ENCODE results near the gene TNFAIP8L1.
"Not testable (repeated sequence)": the region's sequence is repeated elsewhere in the genome, so short reads cannot be mapped to it uniquely, and the experiment has no call there.

Gene TNFAIP8L1

DNA sequence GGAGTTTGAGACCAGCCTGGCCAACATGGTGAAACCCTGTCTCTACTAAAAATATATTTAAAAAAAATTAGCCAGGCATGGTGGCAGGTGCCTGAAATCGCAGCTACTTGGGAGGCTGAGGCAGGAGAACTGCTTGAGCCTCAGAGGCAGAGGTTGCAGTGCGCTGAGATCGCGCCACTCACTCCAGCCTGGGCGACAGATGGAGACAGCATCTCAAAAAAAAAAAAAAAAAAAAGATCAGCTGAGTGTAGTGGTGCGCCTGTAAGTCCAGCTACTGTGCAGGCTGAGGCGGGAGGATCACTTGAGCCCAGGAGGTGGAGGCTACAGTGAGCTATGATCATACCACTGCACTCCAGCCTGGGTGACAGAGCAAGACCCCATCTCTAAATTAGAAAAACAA lies 40.7 kb downstream of the TNFAIP8L1 start:
- not testable (repeated sequence) for DNase-seq (ENCODE audit: low read depth)

DNA sequence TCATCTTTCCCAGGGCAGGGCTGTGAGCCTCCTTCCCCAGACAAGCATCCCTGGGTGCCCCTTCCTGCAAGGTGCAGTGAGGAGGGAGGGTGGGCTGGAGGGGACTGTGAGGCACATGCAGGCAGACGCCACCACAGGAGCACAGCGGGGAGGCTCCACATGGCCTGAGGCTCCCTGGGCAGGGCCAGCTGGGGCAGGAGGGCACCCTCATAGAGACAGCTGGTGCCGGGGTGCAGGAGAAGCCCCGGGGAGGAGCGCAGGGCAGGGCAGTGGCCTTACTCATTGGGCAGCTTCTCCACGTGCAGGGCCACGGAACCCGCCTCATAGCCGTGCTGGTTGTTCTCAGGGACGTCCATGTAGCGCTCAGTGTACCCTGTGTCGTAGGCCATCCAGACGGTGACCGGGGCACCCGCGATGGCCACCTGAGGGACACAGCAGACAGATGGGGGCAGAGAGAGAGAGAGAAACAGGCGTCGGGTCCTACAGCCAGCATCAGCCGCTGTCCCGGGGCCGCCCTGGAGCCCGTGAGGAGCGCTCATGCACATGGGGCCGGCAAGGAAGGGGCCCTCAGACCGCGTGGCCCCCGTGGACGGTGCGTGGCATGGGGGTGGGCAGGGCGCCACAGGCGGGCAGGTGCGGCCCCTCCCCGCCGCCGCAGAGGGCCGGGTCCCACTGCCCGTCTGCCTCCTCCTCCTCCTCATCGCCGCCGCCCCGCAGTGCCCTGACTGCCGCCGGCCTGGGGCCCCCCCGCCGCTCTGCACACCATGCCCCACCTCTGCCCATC lies 43.3 kb downstream of the TNFAIP8L1 start:
- DNase-seq (ENCODE audit: low read depth) = no peak

DNA sequence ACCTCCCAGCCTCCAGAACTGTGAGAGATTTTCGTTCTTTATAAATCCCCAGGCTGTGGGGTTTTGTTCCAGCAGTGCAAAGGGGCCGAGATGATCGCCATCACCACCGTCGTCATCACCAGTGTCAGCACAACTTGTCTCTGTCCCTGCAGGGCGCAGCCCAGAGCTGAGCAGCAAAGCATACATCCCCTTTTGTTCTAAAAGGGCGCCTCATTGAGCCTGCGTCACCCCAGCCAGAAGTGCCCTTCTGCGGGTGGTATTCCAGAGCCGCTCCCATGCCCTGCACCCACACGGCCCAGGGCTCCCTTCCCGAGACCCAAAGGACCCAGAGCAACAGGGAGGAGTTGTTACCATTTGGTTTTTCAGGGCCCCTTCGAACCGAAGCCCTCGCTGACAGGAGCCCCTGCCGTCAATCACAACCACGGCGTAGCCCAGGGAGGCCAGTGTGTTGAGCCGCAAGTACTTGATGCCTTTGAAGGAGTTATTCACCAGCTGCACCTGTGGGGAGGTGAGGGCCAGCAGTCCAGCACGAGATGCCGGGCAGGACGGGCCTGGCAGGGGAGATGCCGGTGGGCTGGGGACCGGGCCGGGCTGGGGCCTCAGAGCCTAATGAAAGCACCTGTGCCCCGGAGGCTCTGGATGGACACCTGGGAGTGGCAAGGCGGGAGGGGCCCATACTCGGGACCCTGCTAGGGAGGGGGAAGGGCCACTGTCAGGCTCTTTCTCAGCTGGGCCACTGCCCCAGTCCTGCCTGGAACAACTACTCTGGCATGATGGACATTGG lies 45.2 kb downstream of the TNFAIP8L1 start:
- DNase-seq (ENCODE audit: low read depth) = no peak

DNA sequence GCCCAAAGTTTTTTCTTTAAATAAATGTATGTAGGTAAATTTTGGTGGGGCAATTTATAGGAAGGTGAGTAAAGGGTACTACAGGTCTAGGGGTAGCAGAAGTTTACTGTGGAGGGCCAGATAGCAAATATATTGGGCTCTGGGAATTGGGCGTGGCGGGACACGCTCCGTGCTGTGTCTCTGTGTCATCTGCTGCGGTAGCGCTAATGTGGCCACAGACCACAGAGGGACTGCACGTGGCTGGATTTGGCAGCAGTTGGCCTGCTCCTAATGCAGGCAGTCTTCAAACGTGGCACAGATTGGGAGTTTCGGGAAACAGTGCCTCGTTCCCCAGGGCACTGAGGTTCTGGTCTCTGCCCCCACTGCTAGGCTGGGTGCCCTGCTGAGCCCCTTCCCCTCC lies 47.4 kb downstream of the TNFAIP8L1 start:
- no peak for DNase-seq (ENCODE audit: low read depth)

DNA sequence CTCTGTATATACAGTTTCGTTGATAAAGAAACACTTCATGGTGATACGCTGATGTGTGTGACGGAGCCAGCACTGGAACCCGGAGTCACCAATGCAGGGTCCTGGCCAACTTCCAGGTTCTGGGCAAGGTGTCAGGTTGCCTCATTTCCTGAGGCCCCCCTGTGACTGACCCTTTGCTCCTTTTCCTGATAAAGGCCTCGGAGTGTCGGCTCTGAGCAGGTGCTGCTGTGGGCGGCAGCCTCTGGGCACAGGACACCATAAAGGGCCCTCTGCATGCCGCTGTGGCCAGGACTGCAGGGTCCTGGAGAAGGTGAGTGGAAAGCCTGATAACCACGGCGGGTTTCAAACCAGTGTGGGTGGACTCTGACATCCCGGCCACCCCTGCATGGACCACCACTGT lies 48.1 kb downstream of the TNFAIP8L1 start:
- no peak for DNase-seq (ENCODE audit: low read depth)

DNA sequence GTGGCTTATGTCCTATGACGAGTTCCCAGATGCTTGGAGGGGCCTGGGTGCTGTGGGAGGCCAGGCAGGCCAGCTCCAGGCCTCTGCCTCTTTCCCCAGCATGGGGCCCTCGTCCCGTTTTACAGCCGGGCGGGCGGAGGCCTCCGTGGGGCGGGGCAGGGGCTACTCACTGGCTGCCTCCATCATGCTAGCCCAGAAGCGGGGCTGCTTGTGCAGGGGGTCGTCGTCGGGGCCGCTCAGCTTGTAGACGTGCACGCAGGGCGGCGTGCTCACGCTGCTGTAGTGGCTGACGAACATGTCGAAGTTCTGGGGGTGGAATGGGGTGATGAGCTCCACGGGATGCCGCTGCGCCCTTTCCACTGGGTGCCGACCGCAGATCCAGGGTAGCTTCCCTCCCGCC lies 49.3 kb downstream of the TNFAIP8L1 start:
- no peak for DNase-seq (ENCODE audit: low read depth)

DNA sequence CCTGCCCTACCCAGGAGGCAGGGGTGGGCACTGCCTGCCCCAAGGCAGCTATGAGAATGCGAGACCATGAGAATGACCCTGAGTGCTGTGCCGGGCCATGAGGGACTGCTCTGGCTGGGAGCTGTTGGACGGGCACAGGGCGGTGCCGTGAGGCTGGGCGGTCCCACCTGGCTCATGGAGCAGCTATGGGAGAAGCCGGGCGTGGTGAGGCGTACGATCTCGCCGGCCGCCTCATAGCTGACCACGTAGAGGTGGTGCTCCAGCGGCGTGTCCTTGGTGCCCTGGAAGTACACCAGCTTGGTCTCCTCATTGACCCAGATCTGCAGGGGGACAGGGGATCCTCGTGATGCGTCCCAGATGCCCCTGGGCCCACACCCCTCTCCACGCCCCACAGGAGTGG lies 50.1 kb downstream of the TNFAIP8L1 start:
- no peak for DNase-seq (ENCODE audit: low read depth)

DNA sequence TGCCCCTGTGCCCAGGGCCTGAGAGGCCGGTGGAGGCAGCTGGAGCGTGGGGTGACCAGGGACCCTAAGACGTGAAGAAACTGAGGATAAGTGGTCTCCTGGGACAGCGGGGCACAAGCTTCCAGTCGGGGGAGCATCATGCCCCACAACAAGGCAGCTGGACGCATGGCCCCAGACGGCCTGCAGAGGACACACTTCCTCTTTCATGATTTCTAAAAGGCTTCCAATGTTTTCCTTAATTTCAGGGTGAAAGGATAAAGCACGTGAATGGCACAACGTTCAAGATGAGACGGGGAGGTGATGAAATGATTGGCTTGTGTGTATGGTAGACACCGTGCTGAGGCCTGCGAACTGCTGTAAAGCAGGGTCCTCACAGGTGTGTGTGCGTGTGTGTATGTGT lies 51.0 kb downstream of the TNFAIP8L1 start:
- no peak for DNase-seq (ENCODE audit: low read depth)

DNA sequence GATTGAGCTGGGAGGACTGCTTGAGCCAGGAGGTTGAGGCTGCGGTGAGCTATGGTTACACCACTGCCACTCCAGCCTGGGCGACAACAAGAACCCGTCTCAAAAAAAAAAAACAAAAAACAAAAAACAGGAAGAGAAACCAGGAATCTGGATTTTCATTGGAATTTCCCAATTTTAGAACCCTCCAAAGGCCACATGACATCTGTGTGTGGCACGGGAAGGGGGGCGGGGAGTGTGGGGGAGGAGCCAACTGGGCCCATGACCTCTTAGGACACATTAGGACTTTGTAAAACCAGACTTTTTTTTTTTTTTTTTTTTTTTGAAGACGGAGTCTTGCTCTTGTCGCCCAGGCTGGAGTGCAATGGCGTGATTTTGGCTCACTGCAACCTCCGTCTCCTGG lies 52.1 kb downstream of the TNFAIP8L1 start:
- no peak for DNase-seq (ENCODE audit: low read depth)

DNA sequence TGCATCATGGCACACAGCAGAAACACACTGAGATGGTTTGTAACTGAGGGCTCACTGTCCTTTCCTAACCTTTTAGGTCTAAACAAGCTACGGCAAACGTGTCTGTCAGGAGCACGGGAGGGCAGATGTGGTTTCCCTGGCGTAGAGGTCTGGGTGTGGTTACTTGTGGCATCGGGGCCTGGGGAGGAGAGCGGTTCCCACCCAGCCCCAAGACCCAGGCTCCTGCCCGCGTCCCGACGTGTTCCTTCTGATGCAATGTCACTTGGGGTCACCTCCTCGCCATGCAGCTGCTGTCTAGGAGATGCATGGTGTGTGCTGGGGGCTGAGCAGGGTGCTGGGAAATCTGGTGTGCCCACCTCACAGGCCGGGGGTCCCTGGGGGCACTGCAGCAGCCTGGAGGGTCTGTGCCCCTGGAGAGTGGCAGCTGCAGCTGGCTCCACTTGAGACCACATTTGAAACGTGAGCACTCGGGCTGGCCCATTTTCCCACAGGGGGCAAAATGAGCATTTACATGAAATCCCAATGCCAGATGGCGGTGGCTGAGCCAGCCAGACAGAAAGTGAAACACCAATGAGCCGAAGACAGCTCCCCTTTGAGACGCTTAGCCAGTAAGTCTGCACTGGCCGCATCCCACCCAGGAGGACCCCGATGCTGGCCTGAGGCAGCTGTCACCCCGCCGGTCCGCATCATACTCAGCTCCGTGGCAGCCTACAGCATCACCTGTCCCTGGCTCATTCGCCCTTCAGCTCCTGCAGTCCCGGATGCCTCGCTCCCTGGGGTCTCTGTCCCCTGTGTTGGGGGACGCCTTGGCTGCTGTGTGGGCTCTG lies 53.1 kb downstream of the TNFAIP8L1 start:
- DNase-seq (ENCODE audit: low read depth) = no peak

DNA sequence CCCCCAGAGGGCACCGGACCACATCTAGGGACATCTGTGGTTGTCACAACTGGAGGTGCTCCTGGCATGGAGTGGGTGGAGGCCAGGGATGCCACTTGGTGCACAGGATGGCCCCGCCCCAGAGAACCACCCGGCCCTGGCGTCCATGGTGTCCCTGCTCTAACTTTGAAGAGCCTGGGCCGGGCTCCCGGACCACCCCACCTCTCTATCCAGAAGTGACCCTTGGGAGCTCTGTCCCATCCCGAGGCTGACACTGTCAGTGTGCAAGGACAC lies 53.7 kb downstream of the TNFAIP8L1 start:
- no peak for DNase-seq (ENCODE audit: low read depth)

DNA sequence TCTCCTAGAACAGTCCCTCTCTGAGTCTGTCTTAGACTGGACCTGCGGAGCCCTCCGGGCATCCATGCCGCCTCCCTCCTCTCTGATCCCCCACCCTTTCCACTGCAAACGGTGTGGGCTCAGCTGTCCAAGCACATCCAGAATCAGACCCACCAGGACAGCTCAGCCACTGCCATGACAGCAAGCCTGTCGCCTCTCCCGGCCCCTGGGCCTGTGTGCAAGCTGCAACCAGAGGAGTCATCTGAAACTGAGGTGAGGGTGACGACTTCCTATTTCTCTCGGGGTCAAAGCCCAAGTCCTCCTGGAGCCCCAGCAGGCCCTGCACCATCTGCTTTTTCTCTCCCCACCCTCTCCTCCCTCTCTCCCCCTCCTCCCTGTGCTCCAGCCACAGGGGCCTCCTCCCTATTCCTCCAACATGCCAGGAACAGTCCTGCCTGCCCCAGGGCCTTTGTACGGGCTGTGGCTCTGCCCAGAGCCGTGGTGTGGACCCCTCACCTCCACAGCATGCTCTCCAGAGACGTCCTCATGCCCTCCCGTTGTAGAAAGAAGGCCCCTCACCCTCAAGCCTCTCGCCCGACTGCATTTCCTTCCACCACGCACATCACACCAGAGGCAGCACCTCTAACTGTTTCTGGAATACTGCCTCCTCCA lies 54.3 kb downstream of the TNFAIP8L1 start:
- DNase-seq (ENCODE audit: low read depth) = no peak

DNA sequence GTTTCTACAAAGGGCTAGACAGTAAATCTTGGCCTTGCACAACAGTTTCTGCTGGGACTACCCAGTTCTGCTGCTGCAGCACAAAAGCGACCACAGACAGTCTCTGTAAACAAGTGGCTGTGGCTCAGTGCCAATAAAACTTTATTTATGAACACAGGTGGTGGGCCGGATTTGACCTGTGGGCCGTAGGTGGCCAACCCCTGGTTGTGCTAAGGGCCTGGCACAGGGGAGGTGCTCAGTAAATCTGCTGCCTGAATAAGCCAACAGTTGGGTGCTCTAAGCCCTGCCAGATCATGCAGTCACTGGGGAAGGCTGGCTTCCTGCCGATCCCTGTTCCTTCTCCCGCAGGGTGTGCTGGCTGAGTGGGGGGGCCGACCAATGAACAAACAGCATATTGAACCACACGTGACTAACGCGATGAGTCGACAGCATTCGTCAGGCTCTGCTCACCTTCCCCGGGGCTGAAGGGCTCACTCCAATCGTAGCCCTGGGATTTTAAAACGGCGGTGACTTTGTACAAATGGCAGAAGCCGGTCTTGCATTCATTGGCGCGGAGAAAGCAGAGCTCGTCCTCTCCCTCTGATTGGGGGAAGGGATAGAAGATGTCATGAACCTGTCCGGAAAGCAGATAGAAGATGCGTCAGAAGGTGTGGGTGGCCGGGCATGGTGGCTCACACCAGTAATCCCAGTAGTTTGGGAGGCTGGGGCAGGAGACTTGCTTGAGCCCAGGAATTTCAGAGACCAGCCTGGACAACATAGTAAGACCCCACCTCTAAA lies 55.1 kb downstream of the TNFAIP8L1 start:
- peak; percentile 86 for DNase-seq (ENCODE audit: low read depth)

DNA sequence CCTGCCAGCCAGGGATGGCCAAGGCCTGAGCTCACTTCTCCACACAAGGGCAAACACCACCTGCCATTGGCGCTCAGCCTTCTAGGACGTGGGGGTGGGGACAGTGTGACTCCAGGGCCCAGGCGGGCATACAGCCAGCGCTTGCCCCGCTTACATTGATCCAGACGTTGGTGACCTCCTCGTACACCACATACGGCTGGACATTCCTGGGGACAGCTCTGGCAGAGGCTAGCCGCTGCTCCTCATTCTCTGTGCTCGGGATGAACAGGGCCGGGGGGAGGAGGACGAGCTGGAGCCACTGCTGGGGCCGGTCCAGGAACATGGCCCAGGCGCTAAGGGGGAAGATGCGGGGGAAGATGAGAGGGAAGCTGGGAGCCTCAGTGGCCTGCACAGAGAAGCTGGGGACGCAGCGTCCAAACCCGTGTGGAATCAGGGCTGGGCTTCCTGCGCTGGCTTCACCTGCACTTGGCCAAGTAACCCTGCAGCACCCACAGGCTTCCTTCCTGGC lies 56.0 kb downstream of the TNFAIP8L1 start:
- DNase-seq (ENCODE audit: low read depth) = no peak

DNA sequence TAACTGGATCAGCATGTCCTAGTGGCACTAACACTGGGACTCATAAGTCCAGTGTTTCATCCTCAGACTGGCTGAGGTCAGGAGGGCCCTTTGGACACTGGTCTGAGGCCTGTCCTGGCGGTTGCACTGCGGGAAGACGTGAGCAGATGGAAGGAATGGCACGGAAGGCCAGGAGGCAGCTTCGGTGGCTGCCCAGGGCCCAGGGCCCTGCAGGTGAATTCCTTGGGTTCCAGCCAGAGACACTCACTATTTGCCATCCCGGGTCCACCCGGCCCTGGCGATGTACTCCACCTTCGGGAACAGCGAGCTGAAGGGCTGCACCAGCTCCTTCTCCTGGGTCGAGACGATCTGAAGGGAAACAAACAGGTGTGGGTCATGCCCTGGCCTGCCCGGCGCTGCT lies 58.0 kb downstream of the TNFAIP8L1 start:
- no peak for DNase-seq (ENCODE audit: low read depth)

DNA sequence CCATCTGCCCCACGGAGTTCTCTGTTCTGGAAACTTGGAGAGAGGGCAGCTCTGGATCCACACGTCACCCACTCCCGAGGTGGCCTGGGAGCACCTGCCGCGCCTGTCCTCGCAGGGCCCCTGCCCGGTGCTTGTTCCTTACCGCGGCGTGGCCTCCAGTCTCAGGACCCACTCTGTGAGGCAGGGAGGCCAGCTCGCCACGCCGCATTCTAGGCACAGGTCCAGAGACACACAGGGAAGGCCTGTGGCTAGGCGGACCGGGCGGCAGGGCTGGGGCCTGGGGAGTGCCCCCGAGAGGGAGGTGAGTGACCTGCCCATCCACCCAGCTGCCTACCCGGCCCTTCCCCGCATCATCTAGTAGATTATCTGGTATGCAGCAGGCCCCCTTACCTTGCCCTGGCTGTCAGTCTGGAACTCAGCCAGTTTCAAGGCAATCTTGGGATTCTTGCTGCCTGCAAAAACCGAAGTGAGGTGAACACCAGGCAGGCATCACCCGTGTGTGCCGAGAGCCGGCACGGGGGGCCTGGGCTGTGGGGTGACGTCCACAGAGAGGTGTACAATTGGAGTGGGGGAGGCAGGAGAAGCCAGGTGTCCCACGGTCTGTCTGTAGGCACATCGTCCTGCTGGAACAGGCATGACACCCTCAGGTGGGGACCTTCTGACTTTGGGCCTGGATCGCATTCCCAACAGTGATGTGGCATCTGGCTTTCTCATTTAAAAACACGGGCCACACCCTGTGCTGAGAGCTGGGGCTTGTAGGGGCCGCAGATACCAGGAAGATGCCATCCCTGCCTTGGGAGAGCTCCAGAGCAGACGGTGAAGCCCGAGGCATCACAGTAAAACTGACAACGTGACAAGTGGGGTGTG lies 60.7 kb downstream of the TNFAIP8L1 start:
- no peak for DNase-seq (ENCODE audit: low read depth)

DNA sequence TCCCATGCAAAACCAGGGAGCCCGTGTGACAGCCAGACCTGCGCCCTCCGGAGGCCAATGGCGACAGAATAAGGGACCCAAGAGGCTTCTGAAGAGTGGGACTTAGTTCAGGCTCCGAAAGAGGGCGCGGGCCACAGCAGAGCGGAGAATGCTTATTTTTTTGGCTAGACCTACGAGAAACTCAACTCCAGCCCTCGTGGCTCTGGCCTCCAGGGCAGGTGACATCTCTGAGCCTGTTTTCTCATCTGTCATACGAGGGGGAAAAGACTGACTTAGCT lies 61.3 kb downstream of the TNFAIP8L1 start:
- DNase-seq (ENCODE audit: low read depth) = no peak

DNA sequence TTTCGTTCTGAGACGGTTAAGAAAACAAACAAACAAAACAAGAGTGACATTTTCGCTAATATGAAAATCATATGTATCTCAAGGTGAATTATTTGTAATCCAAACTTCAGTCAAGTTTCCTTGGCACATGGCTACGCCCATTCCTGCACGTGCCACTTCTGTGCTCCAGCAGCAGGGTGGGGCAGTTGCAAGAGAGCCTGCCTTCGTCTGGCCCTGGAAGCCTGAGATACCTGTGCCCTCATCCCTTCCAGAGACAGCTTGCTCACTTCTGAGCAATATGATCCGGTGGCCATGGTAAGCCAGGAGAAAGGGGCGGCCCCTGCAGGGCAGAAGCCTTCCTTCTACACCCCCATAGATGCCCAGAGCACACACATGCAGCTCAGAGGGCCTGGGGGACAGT lies 62.2 kb downstream of the TNFAIP8L1 start:
- DNase-seq (ENCODE audit: low read depth) = no peak

DNA sequence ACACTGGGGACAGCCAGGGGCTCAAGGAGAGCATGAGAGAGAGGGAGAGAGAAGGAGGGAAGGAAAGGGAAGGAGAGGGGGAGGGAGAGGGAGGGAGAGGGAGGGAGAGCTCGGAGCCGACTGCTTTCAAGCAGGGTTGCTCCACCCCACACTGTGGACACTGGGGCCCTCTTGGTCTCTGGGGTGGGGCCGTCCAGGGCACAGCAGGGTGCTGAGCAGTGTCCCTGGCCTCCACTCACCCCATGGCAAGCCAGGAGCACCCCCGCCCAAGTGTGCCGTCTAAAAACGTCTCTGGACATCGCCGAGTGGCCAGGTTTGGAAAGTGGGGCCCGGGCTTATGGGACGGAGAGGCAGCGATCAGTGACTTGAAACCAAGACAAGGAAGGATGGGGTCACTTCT lies 63.4 kb downstream of the TNFAIP8L1 start:
- DNase-seq (ENCODE audit: low read depth) = no peak

DNA sequence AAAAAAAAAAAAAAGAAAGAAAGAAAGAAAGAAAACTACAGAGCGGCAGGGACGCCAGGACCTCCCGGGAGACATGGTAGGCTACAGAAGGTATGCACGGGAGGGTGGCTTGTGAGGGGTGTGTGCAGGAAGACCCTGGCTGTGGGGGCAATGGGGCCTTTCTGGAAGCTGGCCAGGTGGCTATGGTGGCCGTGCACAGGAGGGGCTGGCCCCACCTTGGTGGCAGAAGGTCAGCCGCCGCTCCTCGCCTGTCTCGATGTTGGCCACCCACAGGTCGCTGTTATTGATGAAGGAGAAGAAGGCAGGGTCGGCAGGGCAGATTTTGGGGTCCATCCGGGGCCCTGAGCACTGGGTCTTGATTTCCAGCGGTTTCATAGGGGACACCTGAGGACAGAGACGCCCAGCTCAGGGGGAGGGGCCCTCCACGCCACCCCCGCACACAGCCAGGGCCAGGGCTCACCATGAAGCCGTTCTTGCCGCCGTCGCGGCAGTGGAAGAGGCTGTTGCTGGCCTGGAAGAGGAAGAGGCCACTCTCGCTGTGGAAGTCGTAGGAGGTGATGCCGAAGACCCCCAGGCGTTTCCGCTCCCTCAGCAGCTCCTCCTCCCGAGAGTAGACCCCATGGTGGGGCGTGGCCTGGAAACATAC lies 64.5 kb downstream of the TNFAIP8L1 start:
- DNase-seq (ENCODE audit: low read depth) = no peak

Data from GM04504 (cell line).